ENCODE measurements around the gene TMEM87B.

DNA sequence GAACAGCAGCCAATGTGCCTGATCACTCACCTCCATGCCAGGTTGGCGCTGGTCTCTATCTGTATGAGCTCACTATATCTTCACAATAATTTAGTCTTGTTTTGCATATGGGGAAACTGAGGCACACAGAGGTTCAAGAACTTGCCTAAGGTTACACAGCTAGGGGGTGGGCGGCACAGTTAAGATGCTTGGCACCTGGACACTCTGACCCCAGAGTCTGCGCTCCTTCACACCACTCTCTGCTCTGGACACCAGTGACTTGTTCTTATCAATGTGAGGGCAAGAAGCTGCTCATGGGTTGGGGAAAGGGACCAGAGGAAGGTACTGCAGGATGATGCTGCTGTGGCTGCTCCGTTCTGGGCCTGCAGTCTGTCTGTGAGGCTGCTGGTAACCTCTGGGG, 110.2 kb downstream of the TMEM87B start:
- TF ChIP-seq CTCF (IDR thresholded peaks at IDR 0.05) (no peak), POLR2A (IDR thresholded peaks at IDR 0.05) (no peak), EP300 (IDR thresholded peaks at IDR 0.05) (no peak)

Measured in ovary (tissue), 3 donors.